ENCODE results near the gene PBRM1. TPM values are rescaled to one million over a fixed set of nuclear protein-coding genes. Genes with fewer than 3 reads are reported as not detected.

PBRM1 gene
- total and polyA plus RNA-seq, 2 of the 13 experiments (the other 11 are each of a cell fraction or from before 2014, with no cell fraction given) = 10.9 to 33.2 TPM

DNA sequence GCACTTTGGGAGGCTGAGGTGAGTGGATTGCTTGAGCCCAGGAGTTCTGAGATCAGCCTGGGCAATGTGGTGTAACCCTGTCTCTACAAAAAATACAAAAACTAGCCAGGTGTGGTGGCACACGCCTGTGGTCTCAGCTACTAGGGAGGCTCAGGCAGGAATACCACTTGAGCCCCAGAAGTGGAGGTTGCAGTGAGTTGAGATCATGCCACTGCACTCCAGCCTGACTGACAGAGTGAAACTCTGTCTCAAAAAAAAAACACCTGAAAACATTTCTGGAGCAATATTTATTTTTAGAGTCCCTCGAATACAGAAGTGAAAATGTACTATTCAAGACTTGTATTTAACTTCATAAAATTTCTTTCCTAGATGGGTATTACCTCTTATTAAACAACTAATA, 24.8 kb upstream of the PBRM1 start:
- Histone ChIP-seq H2AFZ (ENCODE audit: low read length) (no peak overlapping the region), H3K4me2 (ENCODE audit: low read depth, low read length) (no peak overlapping the region), H3K27me3 (ENCODE audit: control insufficient read depth in 1 of 2, insufficient read depth in 2 of 2, low read length in 2 of 2) (no peaks in the 10 kb centered on the region; a peak in 1 of 5 replicates), H3K79me2 (ENCODE audit: insufficient read depth, low read length) (peaks cover 23% of the 10 kb centered on the region), H4K20me1 (ENCODE audit: insufficient read depth, low read length) (no peaks in the 10 kb centered on the region), H3K36me3 (replicated peaks in 1 of 2; ENCODE audit: control insufficient read depth in 1 of 2, insufficient read depth in 2 of 2, low read length in 2 of 2) (peaks cover 1 to 3% of the 10 kb centered on the region in 2 experiments; a peak in 1 of 5 replicates), H3K9ac (ENCODE audit: insufficient read depth, low read depth, low read length) (no peak overlapping the region), H3K4me3 (replicated peaks in 1 of 3; ENCODE audit: insufficient read depth in 1 of 3, low read depth in 2 of 3, low read length in 3 of 3) (no peak overlapping the region), H3K4me1 (ENCODE audit: insufficient read depth, low read length) (peaks cover 49% of the 10 kb centered on the region), H3K27ac (ENCODE audit: extremely low read length, insufficient read depth, low read length) (peak overlapping the region; percentile 15), H3K9me3 (ENCODE audit: low read length) (no peaks in the 10 kb centered on the region)
- ChIA-PET CTCF (ENCODE audit: low intra/inter-chr PET ratio, low total read pairs) (no interaction called here), POLR2A (interaction anchor here (1.4 kb wide), 1 partner anchor 13 kb away, joined by 4 read pairs; no protein-coding TSS in a partner anchor)
- DNase-seq (ENCODE audit: low spot score) = no peak
- no TSS peak for BruUV-seq (replicated peaks)
- TF ChIP-seq SNAI1 (CRISPR knock-in tag; IDR thresholded peaks at IDR 0.05; ENCODE audit: borderline replicate concordance) = no peak
- TF ChIP-seq, protein P1, sequence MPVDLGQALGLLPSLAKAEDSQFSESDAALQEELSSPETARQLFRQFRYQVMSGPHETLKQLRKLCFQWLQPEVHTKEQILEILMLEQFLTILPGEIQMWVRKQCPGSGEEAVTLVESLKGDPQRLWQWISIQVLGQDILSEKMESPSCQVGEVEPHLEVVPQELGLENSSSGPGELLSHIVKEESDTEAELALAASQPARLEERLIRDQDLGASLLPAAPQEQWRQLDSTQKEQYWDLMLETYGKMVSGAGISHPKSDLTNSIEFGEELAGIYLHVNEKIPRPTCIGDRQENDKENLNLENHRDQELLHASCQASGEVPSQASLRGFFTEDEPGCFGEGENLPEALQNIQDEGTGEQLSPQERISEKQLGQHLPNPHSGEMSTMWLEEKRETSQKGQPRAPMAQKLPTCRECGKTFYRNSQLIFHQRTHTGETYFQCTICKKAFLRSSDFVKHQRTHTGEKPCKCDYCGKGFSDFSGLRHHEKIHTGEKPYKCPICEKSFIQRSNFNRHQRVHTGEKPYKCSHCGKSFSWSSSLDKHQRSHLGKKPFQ (CRISPR knock-in tag; IDR thresholded peaks at IDR 0.05; ENCODE audit: insufficient replicate concordance) = no peak
- in situ Hi-C loops (cut with HindIII; ENCODE audit: extremely low pct_ligation_motif_present, low pct_unique_long_range_greater_than_20kb) (no loop called here), intact Hi-C loops (cut with micrococcal nuclease; ENCODE audit: unreplicated experiment) (no loop called here)
- no peak for FAIRE-seq
- ATAC-seq = no peak
- WGBS (ENCODE audit: low lambda C conversion rate) = 98% methylated on average over 2 of the region's 2 CpGs

DNA sequence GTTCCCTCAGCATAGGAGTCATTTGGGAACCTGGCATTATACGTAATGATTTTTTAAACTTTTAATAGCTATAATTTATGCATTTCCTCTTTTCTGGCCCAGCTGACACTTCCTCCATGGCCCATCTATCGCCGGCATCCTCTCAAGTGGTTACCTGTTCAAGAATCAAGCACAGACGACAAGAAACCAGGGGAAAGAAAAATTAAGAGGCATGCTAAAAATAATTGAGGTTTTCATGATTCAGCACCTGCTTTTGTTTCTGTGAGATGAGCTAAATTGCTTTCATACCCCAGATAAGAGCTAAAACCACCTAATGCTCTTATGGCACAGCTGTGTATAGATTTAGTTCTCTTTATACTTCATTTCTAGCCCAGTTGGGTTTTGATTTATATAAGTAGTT, 21.9 kb upstream of the PBRM1 start:
- no peaks in the 10 kb centered on the region for H4K20me1 ChIP-seq (ENCODE audit: insufficient read depth, low read length)
- ChIA-PET CTCF (ENCODE audit: low intra/inter-chr PET ratio, low total read pairs) (no interaction called here), POLR2A (interaction anchor here (1.0 to 6.5 kb wide), 2 partner anchors 14 to 18 kb away, joined by 4 to 118 read pairs; partner anchors contain the start of genes GNL3 and PBRM1)
- peaks cover 1 to 3% of the 10 kb centered on the region in 2 experiments; a peak in 1 of 5 replicates for H3K36me3 ChIP-seq (replicated peaks in 1 of 2; ENCODE audit: control insufficient read depth in 1 of 2, insufficient read depth in 2 of 2, low read length in 2 of 2)
- no TSS peak for BruUV-seq (replicated peaks)
- DNase-seq (ENCODE audit: low spot score) = no peak
- no peaks in the 10 kb centered on the region for H3K9me3 ChIP-seq (ENCODE audit: low read length)
- no peak overlapping the region for H3K27ac ChIP-seq (ENCODE audit: extremely low read length, insufficient read depth, low read length)
- in situ Hi-C loops (cut with HindIII; ENCODE audit: extremely low pct_ligation_motif_present, low pct_unique_long_range_greater_than_20kb) = no loop called here
- H2AFZ ChIP-seq (ENCODE audit: low read length) = no peak overlapping the region
- 93% methylated on average over 4 of the region's 4 CpGs for WGBS (ENCODE audit: low lambda C conversion rate)
- H3K79me2 ChIP-seq (ENCODE audit: insufficient read depth, low read length) = peaks cover 36% of the 10 kb centered on the region
- FAIRE-seq = no peak
- no peak for ATAC-seq
- H3K4me2 ChIP-seq (ENCODE audit: low read depth, low read length) = peak overlapping the region; percentile 80
- no peaks in the 10 kb centered on the region; a peak in 1 of 5 replicates for H3K27me3 ChIP-seq (ENCODE audit: control insufficient read depth in 1 of 2, insufficient read depth in 2 of 2, low read length in 2 of 2)
- H3K4me1 ChIP-seq (ENCODE audit: insufficient read depth, low read length) = peaks cover 49% of the 10 kb centered on the region
- no peak overlapping the region for H3K9ac ChIP-seq (ENCODE audit: insufficient read depth, low read depth, low read length)
- intact Hi-C loops (cut with micrococcal nuclease; ENCODE audit: unreplicated experiment) = no loop called here
- peak overlapping the region in 2 of 3 experiments; percentile 90 to 97; a peak in 2 of 6 replicates for H3K4me3 ChIP-seq (replicated peaks in 1 of 3; ENCODE audit: insufficient read depth in 1 of 3, low read depth in 2 of 3, low read length in 3 of 3)
- TF ChIP-seq SSRP1 (CRISPR knock-in tag; IDR thresholded peaks at IDR 0.05) (no peak), MTF2 (CRISPR knock-in tag; IDR thresholded peaks at IDR 0.05; ENCODE audit: borderline replicate concordance) (no peak), ZNF251 (CRISPR knock-in tag; IDR thresholded peaks at IDR 0.05) (no peak), ZNF614 (CRISPR knock-in tag; IDR thresholded peaks at IDR 0.05; ENCODE audit: borderline replicate concordance) (no peak), IRF2 (CRISPR knock-in tag; IDR thresholded peaks at IDR 0.05) (no peak), NCOR1 (IDR thresholded peaks at IDR 0.05; ENCODE audit: borderline replicate concordance, low read length) (no peak), TEAD3 (CRISPR knock-in tag; optimal IDR thresholded peaks at IDR 0.05; ENCODE audit: borderline replicate concordance) (no peak)
- TF ChIP-seq, protein P2, sequence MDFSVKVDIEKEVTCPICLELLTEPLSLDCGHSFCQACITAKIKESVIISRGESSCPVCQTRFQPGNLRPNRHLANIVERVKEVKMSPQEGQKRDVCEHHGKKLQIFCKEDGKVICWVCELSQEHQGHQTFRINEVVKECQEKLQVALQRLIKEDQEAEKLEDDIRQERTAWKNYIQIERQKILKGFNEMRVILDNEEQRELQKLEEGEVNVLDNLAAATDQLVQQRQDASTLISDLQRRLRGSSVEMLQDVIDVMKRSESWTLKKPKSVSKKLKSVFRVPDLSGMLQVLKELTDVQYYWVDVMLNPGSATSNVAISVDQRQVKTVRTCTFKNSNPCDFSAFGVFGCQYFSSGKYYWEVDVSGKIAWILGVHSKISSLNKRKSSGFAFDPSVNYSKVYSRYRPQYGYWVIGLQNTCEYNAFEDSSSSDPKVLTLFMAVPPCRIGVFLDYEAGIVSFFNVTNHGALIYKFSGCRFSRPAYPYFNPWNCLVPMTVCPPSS (IDR thresholded peaks at IDR 0.05) = no peak
- TF ChIP-seq, protein P3, sequence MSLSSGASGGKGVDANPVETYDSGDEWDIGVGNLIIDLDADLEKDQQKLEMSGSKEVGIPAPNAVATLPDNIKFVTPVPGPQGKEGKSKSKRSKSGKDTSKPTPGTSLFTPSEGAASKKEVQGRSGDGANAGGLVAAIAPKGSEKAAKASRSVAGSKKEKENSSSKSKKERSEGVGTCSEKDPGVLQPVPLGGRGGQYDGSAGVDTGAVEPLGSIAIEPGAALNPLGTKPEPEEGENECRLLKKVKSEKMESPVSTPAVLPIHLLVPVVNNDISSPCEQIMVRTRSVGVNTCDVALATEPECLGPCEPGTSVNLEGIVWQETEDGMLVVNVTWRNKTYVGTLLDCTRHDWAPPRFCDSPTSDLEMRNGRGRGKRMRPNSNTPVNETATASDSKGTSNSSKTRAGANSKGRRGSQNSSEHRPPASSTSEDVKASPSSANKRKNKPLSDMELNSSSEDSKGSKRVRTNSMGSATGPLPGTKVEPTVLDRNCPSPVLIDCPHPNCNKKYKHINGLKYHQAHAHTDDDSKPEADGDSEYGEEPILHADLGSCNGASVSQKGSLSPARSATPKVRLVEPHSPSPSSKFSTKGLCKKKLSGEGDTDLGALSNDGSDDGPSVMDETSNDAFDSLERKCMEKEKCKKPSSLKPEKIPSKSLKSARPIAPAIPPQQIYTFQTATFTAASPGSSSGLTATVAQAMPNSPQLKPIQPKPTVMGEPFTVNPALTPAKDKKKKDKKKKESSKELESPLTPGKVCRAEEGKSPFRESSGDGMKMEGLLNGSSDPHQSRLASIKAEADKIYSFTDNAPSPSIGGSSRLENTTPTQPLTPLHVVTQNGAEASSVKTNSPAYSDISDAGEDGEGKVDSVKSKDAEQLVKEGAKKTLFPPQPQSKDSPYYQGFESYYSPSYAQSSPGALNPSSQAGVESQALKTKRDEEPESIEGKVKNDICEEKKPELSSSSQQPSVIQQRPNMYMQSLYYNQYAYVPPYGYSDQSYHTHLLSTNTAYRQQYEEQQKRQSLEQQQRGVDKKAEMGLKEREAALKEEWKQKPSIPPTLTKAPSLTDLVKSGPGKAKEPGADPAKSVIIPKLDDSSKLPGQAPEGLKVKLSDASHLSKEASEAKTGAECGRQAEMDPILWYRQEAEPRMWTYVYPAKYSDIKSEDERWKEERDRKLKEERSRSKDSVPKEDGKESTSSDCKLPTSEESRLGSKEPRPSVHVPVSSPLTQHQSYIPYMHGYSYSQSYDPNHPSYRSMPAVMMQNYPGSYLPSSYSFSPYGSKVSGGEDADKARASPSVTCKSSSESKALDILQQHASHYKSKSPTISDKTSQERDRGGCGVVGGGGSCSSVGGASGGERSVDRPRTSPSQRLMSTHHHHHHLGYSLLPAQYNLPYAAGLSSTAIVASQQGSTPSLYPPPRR (CRISPR knock-in tag; IDR thresholded peaks at IDR 0.05; ENCODE audit: borderline replicate concordance) = no peak
